Skeletal muscle satellite cell (primary cell): ENCODE data around the gene SORCS1.

Source experiments
- H3K27me3 ChIP-seq: 2 replicates; pipeline ENCODE4 v1.7.0; 2013; ENCODE audit warnings: low read length; ENCODE audit not compliant: control insufficient read depth, insufficient read depth
- H3K36me3 ChIP-seq: 2 replicates; pipeline ENCODE4 v1.7.0; 2013; ENCODE audit warnings: mild to moderate bottlenecking, control low read depth, low read length; ENCODE audit not compliant: insufficient read depth
- H3K4me1 ChIP-seq: 2 replicates; pipeline ENCODE4 v1.7.0; 2013; ENCODE audit warnings: low read length; ENCODE audit not compliant: control insufficient read depth, insufficient read depth
- H3K4me2 ChIP-seq: 2 replicates; pipeline ENCODE4 v1.7.0; 2013; ENCODE audit warnings: mild to moderate bottlenecking, low read length
- H3K4me3 ChIP-seq: 2 replicates; pipeline ENCODE4 v1.7.0; 2013; ENCODE audit warnings: low read length
- H3K9ac ChIP-seq: 2 replicates; pipeline ENCODE4 v1.7.0; 2013; ENCODE audit warnings: mild to moderate bottlenecking, low read depth, low read length, moderate library complexity
- H3K9me3 ChIP-seq: replicated peaks from 2 replicates; pipeline ENCODE4 v1.7.0; 2013; ENCODE audit warnings: mild to moderate bottlenecking, control low read depth, low read length

The SORCS1 gene

DNA sequence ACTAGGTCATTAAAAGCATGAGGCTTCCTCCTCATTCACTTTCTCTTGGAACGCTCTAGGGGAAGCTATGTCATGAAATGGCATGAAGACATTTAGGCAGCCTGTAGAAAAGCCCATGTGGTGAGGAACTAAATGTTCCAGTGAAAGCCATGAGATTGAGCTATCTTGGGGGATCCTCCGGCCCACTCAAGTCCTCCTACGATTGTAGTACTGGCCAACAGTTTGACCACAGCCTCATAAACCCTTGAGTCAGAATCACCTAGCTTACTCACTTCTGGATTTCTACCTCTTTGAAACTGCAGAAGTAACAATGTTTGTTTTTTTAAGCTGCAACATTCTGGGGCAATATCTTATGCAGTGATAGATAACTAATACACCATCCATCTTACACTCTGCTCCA, 605.1 kb downstream of the SORCS1 start:
- Histone ChIP-seq H3K4me3 (no peak overlapping the region), H3K27me3 (no peaks in the 10 kb centered on the region), H3K4me2 (no peak overlapping the region), H3K9ac (peak overlapping the region; percentile 69), H3K36me3 (no peaks in the 10 kb centered on the region), H3K4me1 (peaks cover 51% of the 10 kb centered on the region), H3K9me3 (no peaks in the 10 kb centered on the region)

DNA sequence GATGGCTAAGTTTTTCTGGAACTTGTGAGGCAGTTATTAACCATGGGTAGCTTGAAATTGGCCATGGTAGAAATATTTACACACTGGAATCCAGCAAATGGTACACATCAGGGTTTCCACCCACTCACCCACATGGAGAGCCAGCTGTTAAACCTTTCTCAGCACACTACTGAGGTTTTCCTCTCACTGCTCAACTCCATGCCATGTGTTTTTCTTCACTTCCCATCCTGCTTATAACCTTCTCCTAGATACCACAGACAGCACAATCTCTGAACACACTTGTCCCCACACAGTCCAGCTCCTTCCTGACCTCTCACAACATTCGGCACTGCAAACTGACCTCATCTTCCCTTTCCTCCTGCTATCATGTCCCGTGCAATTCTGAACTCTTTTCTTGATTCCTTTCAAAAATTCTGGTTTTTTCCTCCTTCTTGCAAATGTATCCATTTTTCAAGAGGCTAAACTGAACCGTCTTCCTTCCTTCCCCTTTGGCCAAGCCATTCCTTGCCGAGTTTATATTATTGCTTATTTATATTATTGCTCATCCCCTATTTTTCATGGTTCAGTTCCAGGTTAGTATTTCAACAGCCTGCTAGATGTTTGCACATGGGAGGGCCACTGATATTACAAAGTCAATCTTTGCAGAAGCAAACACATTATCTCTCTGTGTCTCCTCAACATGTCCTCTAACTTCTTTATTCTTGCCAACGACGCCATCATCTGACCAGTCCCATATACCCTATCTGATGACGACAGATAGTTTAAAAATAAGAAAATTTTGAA, 606.4 kb downstream of the SORCS1 start:
- Histone ChIP-seq H3K9me3 (no peaks in the 10 kb centered on the region), H3K4me3 (peak overlapping the region; percentile 9), H3K4me1 (peaks cover 51% of the 10 kb centered on the region), H3K9ac (peak overlapping the region; percentile 69), H3K36me3 (no peaks in the 10 kb centered on the region), H3K27me3 (no peaks in the 10 kb centered on the region), H3K4me2 (peak overlapping the region; percentile 52)

DNA sequence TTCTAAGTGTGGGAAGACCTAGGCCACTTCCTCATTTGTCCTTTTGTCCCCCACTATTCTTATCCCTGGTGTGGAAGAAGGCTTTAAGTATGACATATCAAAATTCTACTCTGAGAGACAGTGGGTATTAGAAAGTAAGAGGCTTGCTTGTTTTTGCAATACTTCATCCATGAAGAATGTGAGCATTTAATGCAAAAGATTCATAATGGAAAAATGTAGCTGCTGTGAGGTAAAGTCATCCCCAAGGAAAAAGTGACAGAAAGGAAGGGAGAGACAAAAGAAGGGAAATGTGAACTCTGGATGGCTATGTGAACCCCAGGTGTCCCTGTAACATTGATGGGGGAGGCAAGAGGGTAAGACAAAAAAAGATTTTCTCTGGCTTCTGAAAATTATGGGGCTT, 607.5 kb downstream of the SORCS1 start:
- Histone ChIP-seq H3K4me1 (peaks cover 50% of the 10 kb centered on the region), H3K4me3 (no peak overlapping the region), H3K9ac (peak overlapping the region; percentile 49), H3K9me3 (no peaks in the 10 kb centered on the region), H3K27me3 (no peaks in the 10 kb centered on the region), H3K4me2 (no peak overlapping the region), H3K36me3 (no peaks in the 10 kb centered on the region)

DNA sequence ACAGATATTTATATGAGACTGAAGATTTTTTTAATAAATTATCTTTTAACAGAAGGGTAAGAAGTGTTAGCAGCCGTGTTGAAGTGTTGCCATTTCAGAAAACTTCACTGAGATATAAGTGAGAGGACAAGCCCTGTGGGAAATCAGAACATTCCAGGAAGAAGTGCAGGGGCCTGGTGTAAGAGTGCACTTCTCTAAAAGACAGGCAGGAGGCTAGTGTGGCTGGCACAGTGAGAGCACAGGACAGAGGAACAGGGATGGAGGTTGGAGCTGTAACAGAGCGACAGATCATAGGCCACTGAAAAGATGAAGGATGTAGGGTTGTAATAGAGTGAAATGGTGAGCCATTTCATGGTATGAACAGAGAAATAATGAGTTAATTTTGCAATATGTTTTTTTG, 608.9 kb downstream of the SORCS1 start:
- Histone ChIP-seq H3K4me2 (no peak overlapping the region), H3K27me3 (no peaks in the 10 kb centered on the region), H3K4me1 (peaks cover 38% of the 10 kb centered on the region), H3K36me3 (no peaks in the 10 kb centered on the region), H3K9me3 (no peaks in the 10 kb centered on the region), H3K4me3 (no peak overlapping the region), H3K9ac (no peak overlapping the region)

DNA sequence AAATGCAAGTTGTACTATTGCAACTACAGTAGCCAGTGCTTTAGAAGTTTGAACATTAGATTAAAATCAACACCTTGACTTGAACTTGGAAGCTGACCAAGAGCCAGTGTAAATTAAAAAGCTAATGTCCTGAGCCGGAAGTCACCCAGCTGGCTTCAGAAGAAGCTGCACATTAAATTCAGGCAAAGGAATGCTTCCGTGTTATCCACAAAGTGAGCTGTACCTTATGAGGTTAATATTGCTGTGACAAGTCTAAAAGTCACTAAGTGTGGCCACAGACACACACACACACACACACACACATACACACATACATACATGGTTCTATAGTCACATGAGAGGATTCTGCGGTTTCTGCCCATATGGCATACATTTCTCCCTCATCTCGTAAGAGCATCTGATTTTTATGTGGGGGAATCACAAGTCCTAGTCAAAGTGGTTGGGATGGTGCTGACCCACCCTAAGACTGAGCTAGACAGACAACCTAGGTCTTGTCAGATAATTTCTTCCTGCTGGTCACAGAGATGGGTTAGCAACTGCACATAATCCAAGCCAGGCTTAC, 612.9 kb downstream of the SORCS1 start:
- Histone ChIP-seq H3K4me3 (no peak overlapping the region), H3K4me1 (peaks cover 2% of the 10 kb centered on the region), H3K36me3 (no peaks in the 10 kb centered on the region), H3K27me3 (no peaks in the 10 kb centered on the region), H3K9ac (no peak overlapping the region), H3K9me3 (no peaks in the 10 kb centered on the region), H3K4me2 (no peak overlapping the region)

DNA sequence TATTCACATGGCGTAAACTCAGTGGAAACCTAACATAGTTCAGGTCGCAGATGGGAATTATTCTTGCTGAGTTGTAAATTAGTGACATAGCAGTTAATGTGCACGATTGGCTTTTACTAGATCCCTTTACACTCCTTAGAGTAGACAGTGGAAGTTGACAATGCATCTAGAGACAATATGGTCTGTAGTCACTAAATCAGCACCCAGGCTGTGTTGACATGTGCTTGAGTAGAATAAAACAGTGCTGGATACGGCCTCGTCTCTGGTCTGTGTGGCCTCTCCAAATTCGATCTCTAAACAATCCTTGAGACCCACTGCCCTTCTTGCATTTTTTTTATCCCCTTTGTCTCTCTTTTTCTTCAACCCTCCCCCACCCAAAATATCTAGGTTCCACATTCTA, 615.7 kb downstream of the SORCS1 start:
- H3K27me3 ChIP-seq = no peaks in the 10 kb centered on the region
- H3K9me3 ChIP-seq = no peaks in the 10 kb centered on the region
- H3K4me2 ChIP-seq = no peak overlapping the region
- no peak overlapping the region for H3K4me3 ChIP-seq
- no peaks in the 10 kb centered on the region for H3K36me3 ChIP-seq
- H3K9ac ChIP-seq = no peak overlapping the region
- H3K4me1 ChIP-seq = no peaks in the 10 kb centered on the region

DNA sequence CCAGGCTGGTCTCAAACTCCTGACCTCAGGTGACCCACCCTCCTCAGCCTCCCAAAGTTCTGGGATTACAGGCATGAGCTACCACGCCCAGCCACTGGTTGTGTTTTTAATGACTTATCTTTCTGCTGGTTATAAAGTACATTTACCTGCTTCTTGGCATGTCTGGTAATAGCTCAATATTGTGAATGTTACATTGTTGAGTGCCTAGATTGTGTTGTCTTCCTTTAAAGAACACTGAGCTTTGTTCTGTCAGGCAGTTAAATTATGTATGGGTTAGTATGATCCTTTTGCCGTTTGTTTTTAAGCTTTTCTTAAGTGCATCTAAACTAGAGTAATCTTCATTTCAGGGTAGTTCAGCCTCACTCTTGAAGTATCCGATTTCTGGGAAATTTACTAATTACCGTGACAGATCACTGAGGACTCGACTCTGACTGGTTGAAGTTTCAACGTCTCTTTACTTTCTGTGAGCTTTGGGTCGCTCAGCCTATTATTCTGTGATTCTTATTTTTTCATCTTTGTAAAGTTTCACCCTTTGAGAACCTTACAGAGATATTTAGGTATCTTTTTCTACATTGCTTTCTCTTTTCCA, 617.4 kb downstream of the SORCS1 start:
- H3K4me2 ChIP-seq = no peak overlapping the region
- no peak overlapping the region for H3K4me3 ChIP-seq
- no peaks in the 10 kb centered on the region for H3K36me3 ChIP-seq
- no peaks in the 10 kb centered on the region for H3K27me3 ChIP-seq
- no peak overlapping the region for H3K9ac ChIP-seq
- no peaks in the 10 kb centered on the region for H3K4me1 ChIP-seq
- H3K9me3 ChIP-seq = no peaks in the 10 kb centered on the region

DNA sequence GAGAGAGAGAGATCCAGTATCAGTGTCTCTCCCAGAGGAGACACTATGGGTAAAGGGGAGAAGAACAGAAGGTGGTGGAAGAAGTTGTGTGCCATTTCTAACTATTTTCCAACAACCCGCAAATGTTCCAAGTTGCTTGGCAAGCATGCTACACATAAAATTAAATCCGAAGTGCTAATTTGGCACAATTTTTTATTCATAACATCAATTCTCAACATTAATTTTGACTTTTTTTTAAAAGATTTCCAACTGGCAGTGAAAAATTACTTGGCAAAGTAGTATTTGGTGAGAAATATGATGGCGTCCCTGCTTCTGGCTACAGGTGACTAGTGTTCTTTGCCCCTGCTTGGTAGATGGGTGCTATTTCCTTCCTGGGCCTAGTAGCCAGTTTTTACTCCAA, 622.0 kb downstream of the SORCS1 start:
- Histone ChIP-seq H3K36me3 (no peaks in the 10 kb centered on the region), H3K4me3 (no peak overlapping the region), H3K27me3 (no peaks in the 10 kb centered on the region), H3K4me1 (no peaks in the 10 kb centered on the region), H3K4me2 (no peak overlapping the region), H3K9ac (no peak overlapping the region), H3K9me3 (no peaks in the 10 kb centered on the region)

DNA sequence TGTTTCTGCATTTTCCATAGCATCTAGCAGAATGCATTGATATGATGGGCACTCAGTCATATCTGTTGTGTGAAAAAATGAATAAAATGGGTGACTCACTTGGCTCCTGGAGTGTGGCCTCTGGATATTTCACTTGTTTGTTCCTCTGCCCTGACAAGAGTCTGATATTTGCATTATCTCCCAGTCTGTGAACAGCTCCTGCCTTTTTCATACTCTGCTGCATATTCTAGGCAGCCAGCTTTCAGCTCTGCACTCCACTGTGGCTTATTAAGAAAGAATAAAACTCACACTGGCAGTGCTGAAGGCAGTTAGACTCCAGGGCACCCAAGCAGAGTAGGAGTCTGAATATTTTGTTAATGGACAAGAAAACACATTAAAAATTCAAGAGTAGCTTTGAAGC, 623.9 kb downstream of the SORCS1 start:
- no peaks in the 10 kb centered on the region for H3K36me3 ChIP-seq
- H3K9me3 ChIP-seq = no peaks in the 10 kb centered on the region
- H3K27me3 ChIP-seq = no peaks in the 10 kb centered on the region
- H3K4me2 ChIP-seq = no peak overlapping the region
- no peak overlapping the region for H3K4me3 ChIP-seq
- no peak overlapping the region for H3K9ac ChIP-seq
- no peaks in the 10 kb centered on the region for H3K4me1 ChIP-seq

DNA sequence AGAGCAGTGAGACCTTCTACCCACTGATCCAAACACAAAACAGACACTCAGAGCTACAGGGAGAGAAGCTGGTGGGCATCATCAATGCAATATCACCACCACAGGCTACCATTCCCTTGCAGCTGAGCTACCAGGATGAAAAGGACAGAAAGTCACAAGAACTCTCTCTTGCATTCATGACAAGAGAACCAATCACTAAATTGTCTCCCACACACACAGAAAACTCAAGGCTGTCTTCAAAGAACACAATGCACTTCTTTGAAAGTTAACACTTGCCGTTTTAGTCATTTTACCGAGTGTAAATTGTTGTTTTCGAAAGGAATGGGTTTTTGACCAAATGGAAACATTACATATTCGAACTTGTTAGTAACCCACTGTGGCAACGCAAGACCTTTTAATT, 626.6 kb downstream of the SORCS1 start:
- Histone ChIP-seq H3K27me3 (no peaks in the 10 kb centered on the region), H3K4me1 (no peaks in the 10 kb centered on the region), H3K9me3 (no peaks in the 10 kb centered on the region), H3K36me3 (no peaks in the 10 kb centered on the region), H3K4me3 (no peak overlapping the region), H3K9ac (no peak overlapping the region), H3K4me2 (no peak overlapping the region)

DNA sequence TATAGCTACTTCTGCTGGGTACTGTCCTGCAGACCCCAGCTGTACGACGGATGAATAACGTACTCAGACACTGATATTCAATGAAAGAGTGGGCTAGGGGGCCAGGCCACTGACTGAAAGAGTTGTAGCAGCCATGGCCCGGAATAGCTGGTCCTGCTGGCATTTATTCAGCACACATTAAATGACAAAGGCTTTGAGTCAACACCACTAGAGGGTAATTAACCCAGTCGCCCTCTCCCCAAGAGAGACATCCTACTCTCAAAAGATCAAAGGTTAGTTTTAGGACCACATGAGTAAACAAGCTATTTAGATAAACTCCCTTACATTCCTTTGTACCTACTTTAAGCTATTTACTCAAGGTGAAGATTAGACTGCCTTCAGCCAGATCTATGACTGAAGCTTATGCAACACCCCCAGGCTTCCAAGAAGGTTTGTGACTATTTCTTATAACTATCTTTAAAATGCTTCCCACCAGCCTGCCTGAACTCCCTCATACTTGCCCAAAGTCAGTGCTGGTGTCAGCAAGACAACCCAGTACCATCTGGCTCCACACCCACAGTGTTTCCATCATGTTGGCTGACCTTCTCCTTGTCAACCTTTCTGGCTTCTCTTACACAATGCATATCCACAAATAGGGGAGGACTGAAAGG, 629.1 kb downstream of the SORCS1 start:
- Histone ChIP-seq H3K36me3 (no peaks in the 10 kb centered on the region), H3K4me1 (no peaks in the 10 kb centered on the region), H3K4me3 (no peak overlapping the region), H3K27me3 (no peaks in the 10 kb centered on the region), H3K4me2 (no peak overlapping the region), H3K9ac (no peak overlapping the region), H3K9me3 (no peaks in the 10 kb centered on the region)
